ENCODE measurements around the gene PER1.

The PER1 gene

DNA sequence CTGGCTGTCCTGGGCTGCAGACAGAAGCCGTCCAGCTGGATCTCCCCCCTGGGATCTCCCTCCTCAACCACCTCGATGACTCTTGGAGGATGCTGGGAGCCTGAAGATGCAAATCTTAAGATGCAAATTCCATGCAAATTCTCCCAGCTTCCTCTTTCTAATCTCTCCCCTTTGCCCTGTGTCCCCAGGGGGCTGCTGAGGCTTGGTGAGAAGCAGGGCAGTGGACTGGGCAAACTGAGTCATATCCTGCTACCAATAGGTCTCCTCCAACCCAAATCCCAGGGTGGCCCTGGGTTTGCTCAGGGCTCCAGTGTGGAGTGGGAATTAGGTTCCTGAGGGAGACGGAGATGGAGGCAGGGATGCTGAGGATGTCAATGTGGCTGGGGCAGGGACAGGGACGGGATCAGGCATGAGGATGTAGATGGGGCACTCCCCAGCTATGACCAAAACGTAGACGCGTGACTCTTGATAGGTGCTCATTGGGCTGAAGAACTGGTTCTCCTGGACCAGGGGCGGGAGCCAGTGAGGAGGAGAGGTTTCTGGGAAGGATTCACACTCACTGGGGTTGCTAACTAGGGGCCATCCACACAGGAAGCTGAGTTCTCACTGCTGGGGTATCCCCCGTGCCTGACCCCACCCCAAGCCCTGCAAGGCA lies 61.0 kb downstream of the PER1 start:
- no peak for DNase-seq

Measured in OCI-M1 (cell line).